ENCODE data around the gene SCIN. TPM values are rescaled to one million over a fixed set of nuclear protein-coding genes. Genes with fewer than 3 reads are reported as not detected.
A peak's percentile ranks its signal among the peaks of the same experiment; 100 is the strongest.
"Not testable (repeated sequence)": the region's sequence is repeated elsewhere in the genome, so short reads cannot be mapped to it uniquely, and the experiment has no call there.

SCIN gene
- total RNA-seq, 1 donor from 2014 or later = 0.65 TPM

GRCh38 chr7:12670000-12670729 lies 99.6 kb downstream of the SCIN start:
- Mint-ChIP-seq H3K27ac (ENCODE audit: unreplicated experiment) (no peak overlapping the region), H3K4me1 (ENCODE audit: low read depth) (peaks cover 10% of the 10 kb centered on the region), H3K27me3 (ENCODE audit: low read depth) (no peaks in the 10 kb centered on the region), H3K36me3 (ENCODE audit: low read depth) (no peaks in the 10 kb centered on the region), H3K4me3 (ENCODE audit: unreplicated experiment) (no peak overlapping the region), H3K9me3 (ENCODE audit: low read depth) (peaks cover under 1% of the 10 kb centered on the region)
- no peak for TF ChIP-seq CTCF (IDR thresholded peaks at IDR 0.05)
- no peak for DNase-seq (ENCODE audit: low spot score)

- no peak for DNase-seq (ENCODE audit: low spot score)
Measured at GRCh38 chr7:12670743-12671520, 100.4 kb downstream of the SCIN start.

DNA sequence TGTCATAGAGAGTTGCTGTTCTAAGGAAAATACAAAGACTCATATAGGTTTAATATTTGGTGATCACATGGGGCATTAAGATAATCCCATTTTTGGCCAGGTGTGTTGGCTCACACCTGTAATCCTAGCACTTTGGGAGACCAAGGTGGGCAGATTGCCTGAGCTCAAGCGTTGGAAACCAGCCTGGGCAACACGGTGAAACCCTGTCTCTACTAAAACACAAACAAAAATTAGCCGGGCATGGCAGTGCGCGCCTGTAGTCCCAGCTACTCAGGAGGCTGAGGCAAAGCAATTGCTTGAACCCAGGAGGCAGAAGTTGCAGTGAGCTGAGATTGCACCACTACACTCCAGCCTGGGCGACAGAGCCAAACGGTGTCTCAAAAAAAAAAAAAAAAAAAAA lies 102.9 kb downstream of the SCIN start:
- H3K4me1 Mint-ChIP-seq (ENCODE audit: low read depth); H3K27me3 Mint-ChIP-seq (ENCODE audit: low read depth); DNase-seq (ENCODE audit: low spot score); H3K4me3 Mint-ChIP-seq (ENCODE audit: unreplicated experiment); H3K36me3 Mint-ChIP-seq (ENCODE audit: low read depth); H3K27ac Mint-ChIP-seq (ENCODE audit: unreplicated experiment): not testable (repeated sequence)
- peaks cover 21% of the 10 kb centered on the region for H3K9me3 Mint-ChIP-seq (ENCODE audit: low read depth)

More at GRCh38 chr7:12670743-12671520, 100.4 kb downstream of the SCIN start:
- no peak for TF ChIP-seq CTCF (IDR thresholded peaks at IDR 0.05)
- Mint-ChIP-seq H3K36me3 (ENCODE audit: low read depth) (no peaks in the 10 kb centered on the region), H3K4me1 (ENCODE audit: low read depth) (peaks cover 10% of the 10 kb centered on the region), H3K27ac (ENCODE audit: unreplicated experiment) (no peak overlapping the region), H3K4me3 (ENCODE audit: unreplicated experiment) (no peak overlapping the region), H3K9me3 (ENCODE audit: low read depth) (peaks cover 6% of the 10 kb centered on the region), H3K27me3 (ENCODE audit: low read depth) (no peaks in the 10 kb centered on the region)

DNA sequence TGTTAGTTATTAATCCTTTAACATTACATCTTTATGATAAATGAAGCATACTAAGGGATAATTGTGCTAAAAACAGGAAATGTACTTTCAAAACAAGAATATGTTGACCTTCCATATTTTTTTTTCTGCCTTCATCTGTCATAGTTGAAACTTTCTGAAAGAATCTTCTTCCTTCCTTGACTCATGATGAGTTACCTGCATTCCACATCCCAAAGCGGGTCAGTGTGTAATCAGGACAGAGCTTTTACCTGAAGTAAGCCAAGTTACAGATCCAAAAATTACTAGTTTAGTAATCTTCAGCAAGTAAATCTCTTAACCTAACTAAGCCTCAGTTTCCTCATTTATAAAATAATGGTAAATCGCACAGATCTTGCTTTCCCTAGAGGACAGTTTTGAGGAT lies 103.5 kb downstream of the SCIN start:
- Mint-ChIP-seq H3K27ac (ENCODE audit: unreplicated experiment) (no peak overlapping the region), H3K36me3 (ENCODE audit: low read depth) (peaks cover 3% of the 10 kb centered on the region), H3K9me3 (ENCODE audit: low read depth) (peaks cover 21% of the 10 kb centered on the region), H3K27me3 (ENCODE audit: low read depth) (no peaks in the 10 kb centered on the region), H3K4me1 (ENCODE audit: low read depth) (peaks cover 10% of the 10 kb centered on the region), H3K4me3 (ENCODE audit: unreplicated experiment) (no peak overlapping the region)
- no peak for TF ChIP-seq CTCF (IDR thresholded peaks at IDR 0.05)
- no peak for DNase-seq (ENCODE audit: low spot score)

DNA sequence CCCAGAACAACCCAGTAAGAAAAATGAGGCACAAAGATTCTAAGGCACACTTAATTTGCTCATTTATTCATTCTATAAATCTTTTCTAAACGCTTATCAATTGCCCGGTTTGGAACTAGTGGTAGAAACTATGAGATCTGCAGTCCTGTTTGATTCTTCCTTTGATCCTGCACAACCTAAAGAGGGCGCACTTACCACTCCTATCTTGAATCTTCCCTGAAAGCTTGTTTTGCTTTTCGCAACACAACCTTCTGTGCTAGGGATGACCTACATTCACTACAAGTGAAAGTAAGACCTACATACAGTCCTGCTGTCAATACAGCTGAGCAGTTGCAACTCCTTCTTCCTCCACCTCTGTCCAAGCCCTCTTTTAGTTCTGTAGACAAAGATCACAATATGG lies 104.3 kb downstream of the SCIN start:
- Mint-ChIP-seq H3K36me3 (ENCODE audit: low read depth) (peaks cover 3% of the 10 kb centered on the region), H3K4me3 (ENCODE audit: unreplicated experiment) (no peak overlapping the region), H3K27me3 (ENCODE audit: low read depth) (no peaks in the 10 kb centered on the region), H3K27ac (ENCODE audit: unreplicated experiment) (no peak overlapping the region), H3K9me3 (ENCODE audit: low read depth) (peaks cover 21% of the 10 kb centered on the region), H3K4me1 (ENCODE audit: low read depth) (peaks cover 10% of the 10 kb centered on the region)
- DNase-seq (ENCODE audit: low spot score) = no peak
- peak; percentile 48 for TF ChIP-seq CTCF (IDR thresholded peaks at IDR 0.05)
